Activated CD4-positive, CD25-positive, alpha-beta regulatory T cell treated with anti-CD3 and anti-CD28 coated beads, Interleukin-2, amount 50 U/mL, for 72 hours (primary cell): ENCODE measurements around the gene EBF4.
"Not testable (repeated sequence)": the region's sequence is repeated elsewhere in the genome, so short reads cannot be mapped to it uniquely, and the experiment has no call there.

Source experiments
- DNase-seq: peaks from one replicate; pipeline ENCODE4 v3.0.0; 2021

The EBF4 gene

GRCh38 chr20:2798095-2798805 is 105.7 kb downstream of the EBF4 start:
- DNase-seq: no peak

- DNase-seq: no peak
These were observed 106.2 kb downstream of the EBF4 start for GRCh38 chr20:2798814-2799213.

GRCh38 chr20:2799271-2799670 is 106.7 kb downstream of the EBF4 start:
- no peak for DNase-seq

GRCh38 chr20:2799688-2800520 is 107.3 kb downstream of the EBF4 start:
- no peak for DNase-seq

GRCh38 chr20:2800521-2801285 is 108.1 kb downstream of the EBF4 start, which contains the start of gene CPXM1:
TSS of gene CPXM1 (minus strand) at chr20:2800627. CDS start at chr20:2800572, 55 bp downstream.
- DNase-seq: no peak

- DNase-seq: no peak
These were observed 108.7 kb downstream of the EBF4 start for GRCh38 chr20:2801286-2801728.

- DNase-seq: no peak
These were observed 111.7 kb downstream of the EBF4 start for GRCh38 chr20:2804041-2804828.

GRCh38 chr20:2804852-2805688 is 112.5 kb downstream of the EBF4 start:
- DNase-seq: no peak

GRCh38 chr20:2805689-2806350 is 113.2 kb downstream of the EBF4 start:
- DNase-seq: no peak

GRCh38 chr20:2806351-2806701 is 113.7 kb downstream of the EBF4 start:
- DNase-seq: no peak

- no peak for DNase-seq
These were observed 114.4 kb downstream of the EBF4 start for GRCh38 chr20:2807019-2807418.

- not testable (repeated sequence) for DNase-seq
These were observed 115.3 kb downstream of the EBF4 start for GRCh38 chr20:2807929-2808328.

GRCh38 chr20:2809690-2810089 is 117.1 kb downstream of the EBF4 start:
- DNase-seq: no peak
